Measurements from ENCODE around the gene DUSP7.

DNA sequence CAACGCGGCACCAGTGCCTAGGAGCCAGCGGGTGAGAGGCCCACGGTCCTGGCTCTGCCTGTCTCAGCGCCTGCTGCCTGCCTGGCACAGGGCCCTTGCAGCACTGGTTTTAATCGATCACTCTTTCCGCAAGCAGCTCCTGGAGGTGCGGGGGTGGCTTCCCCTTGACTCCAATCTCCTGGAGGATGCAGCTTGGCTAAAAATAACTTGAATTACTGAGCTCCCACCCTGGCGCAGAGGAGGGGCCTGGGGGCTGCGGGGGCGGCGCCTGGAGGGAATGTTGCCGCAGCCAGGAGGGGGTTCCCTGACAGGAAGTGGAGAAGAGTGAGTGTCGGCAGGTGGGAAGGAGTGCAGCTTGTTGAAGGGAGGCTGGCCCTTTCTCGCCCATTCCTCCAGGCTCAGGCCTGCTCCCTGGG lies 50.8 kb downstream of the DUSP7 start:
- TF ChIP-seq POLR2AphosphoS5 (IDR thresholded peaks at IDR 0.05) (no peak), CTCF (IDR thresholded peaks at IDR 0.05) (no peak), POLR2A (IDR thresholded peaks at IDR 0.05) (no peak), EP300 (IDR thresholded peaks at IDR 0.05; ENCODE audit: low read depth) (no peak)

Measured in transverse colon (tissue), 4 donors.